Sigmoid colon (tissue), 7 donors: ENCODE data around the gene CDC42EP4. TPM values are rescaled to one million over a fixed set of nuclear protein-coding genes. Genes with fewer than 3 reads are reported as not detected.

Source experiments
- DNase-seq: peaks from one replicate; pipeline ENCODE4 v3.0.0-alpha.2; 2019
- H3K27ac ChIP-seq, 4 donors: fragments of 200-600 bp; sonication (generic); one replicate each; pipeline ENCODE4 v1.5.1; 2016 to 2019; ENCODE audit warnings: mild to moderate bottlenecking in 1 of 4
- H3K27me3 ChIP-seq, 3 donors: fragments of 200-600 bp; sonication (generic); one replicate each; pipeline ENCODE4 v1.5.1; 2019; ENCODE audit warnings: mild to moderate bottlenecking in 1 of 3
- H3K36me3 ChIP-seq, 4 donors: fragments of 200-600 bp; sonication (generic); one replicate each; pipeline ENCODE4 v1.5.1; 2016 to 2019
- H3K4me1 ChIP-seq, 4 donors: fragments of 200-600 bp; sonication (generic); one replicate each; pipeline ENCODE4 v1.5.1; 2017 to 2019
- H3K4me3 ChIP-seq, 4 donors: fragments of 200-600 bp; sonication (generic); one replicate each; pipeline ENCODE4 v1.5.1; 2017 to 2019; ENCODE audit warnings: mild to moderate bottlenecking in 2 of 4, moderate library complexity in 1 of 4
- H3K9me3 ChIP-seq, 4 donors: fragments of 200-600 bp in 3 of 4; sonication (generic) in 3 of 4; one replicate each; pipeline versions ENCODE4 v1.5.1 to v1.6.1; 2013 to 2019
- CTCF ChIP-seq, 4 experiments: fragments of 450-650 bp in 3 of 4; fragments of 200-600 bp in 1 of 4; IDR thresholded peaks; one replicate each; pipeline ENCODE4 v1.5.1; 2016 to 2019; ENCODE audit warnings: antibody characterized with exemption in 4 of 4, mild to moderate bottlenecking in 3 of 4, moderate library complexity in 2 of 4
- EP300 ChIP-seq, 4 donors: sonication (generic); formaldehyde crosslinking; IDR thresholded peaks; one replicate each; pipeline ENCODE4 v1.6.1; 2017; ENCODE audit warnings: antibody characterized with exemption in 4 of 4
- POLR2A ChIP-seq, 2 donors: fragments of 450-650 bp; IDR thresholded peaks; one replicate each; pipeline ENCODE4 v1.6.1; 2016; ENCODE audit warnings: antibody characterized with exemption in 2 of 2, mild to moderate bottlenecking in 2 of 2, moderate library complexity in 2 of 2
- POLR2AphosphoS5 ChIP-seq, 4 donors: sonication (generic); formaldehyde crosslinking; IDR thresholded peaks; one replicate each; pipeline ENCODE4 v1.6.1; 2017; ENCODE audit warnings: antibody characterized with exemption in 4 of 4
- WGBS, 2 donors: extraction: QIAGEN DNeasy Blood & Tissue Kit; methylation state at CpG; one replicate each; pipeline ENCODE4 v1.1.7; 2013; 5-methylcytosine and 5-hydroxymethylcytosine counted together
- intact Hi-C: fragments of 100-400 bp; cut with DNase I; formaldehyde crosslinking; loops from one replicate; pipeline ENCODE4 v1.15.1; 2023
- polyA plus RNA-seq, 3 donors: library from polyadenylated mRNA; stranded (reverse); fragments of 200-250 nt; gene quantifications; one replicate each; pipeline ENCODE4 v1.2.3, GENCODE V29; 2013
- total RNA-seq, 4 donors: library from RNA; depleted of rRNA; stranded (reverse); fragments of >200 nt; gene quantifications; one replicate each; pipeline ENCODE4 v1.1.0, GENCODE V29; 2016
- donor health status: healthy with polysubstance abuse.
- donor health status: Bipolar disorder and iron deficiency.
- donor health status: healthy.

CDC42EP4 gene
- total and polyA plus RNA-seq, 7 donors, result 44.0 to 87.6 (median 68.1) TPM

- Histone ChIP-seq H3K27me3 (no peaks in the 10 kb centered on the region), H3K9me3 (no peaks in the 10 kb centered on the region), H3K4me1 (peaks cover 0 to 100% (median 91%) of the 10 kb centered on the region in 4 donors), H3K4me3 (no peak overlapping the region), H3K27ac (peak overlapping the region; percentile 40 to 100 (median 86)), H3K36me3 (peaks cover 0 to 25% (median 14%) of the 10 kb centered on the region in 4 donors)
- WGBS, 2 donors, result 56 to 72% methylated on average over 8 of the region's 8 CpGs
- no peak for DNase-seq
- intact Hi-C loops, result no loop called here
- TF ChIP-seq POLR2A (IDR thresholded peaks at IDR 0.05) (no peak), CTCF (IDR thresholded peaks at IDR 0.05) (no peak)
Observed at GRCh38 chr17:73286863-73287296, 24.9 kb downstream of the CDC42EP4 start.

DNA sequence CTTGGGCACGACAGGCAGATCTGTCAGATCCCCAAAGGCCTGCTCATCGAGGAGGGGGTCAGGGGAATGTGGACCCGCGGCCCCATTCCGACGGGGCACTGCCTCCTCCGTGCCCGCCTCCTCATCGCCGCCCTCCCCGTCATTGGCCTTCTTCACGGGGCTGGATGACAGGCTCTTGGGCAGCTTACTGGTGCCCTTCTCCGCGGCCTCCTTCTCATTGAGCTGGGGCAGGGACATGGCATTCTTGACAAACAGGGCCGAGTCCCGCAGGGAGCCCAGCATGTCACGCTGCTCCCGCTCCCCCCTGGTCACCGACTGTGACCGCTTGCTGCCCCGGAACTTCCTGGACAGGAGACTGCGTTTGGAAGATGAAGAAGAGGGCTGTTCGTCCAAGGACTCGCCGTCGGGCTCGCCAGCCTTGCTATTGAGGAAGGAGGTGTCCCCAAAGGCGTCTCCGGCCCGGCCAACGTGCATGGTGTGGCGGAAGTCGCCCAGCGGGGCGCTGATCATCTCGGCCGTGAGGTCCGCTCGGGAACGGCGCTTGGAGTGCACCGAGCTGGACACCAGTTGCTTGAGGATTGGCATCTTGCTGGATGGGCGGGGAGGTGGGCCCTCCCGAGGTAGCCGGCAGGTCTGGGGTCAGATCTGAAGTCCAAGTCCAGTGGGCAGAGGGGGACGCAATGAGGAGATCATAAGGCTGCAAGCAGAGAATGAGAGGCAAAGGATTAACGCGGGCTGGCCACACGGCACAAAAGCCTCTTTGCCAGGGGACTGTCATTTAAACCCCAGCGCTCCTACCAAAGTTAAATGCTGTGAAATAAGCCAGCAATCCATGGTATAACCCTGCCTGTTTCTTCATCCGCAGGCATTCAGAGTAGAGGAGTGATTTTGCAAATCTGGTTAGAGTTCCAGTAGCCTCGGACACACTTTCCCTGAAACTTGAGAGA, 25.6 kb downstream of the CDC42EP4 start:
- Histone ChIP-seq H3K4me1 (peaks cover 0 to 96% (median 85%) of the 10 kb centered on the region in 4 donors), H3K9me3 (no peaks in the 10 kb centered on the region), H3K4me3 (no peak overlapping the region), H3K27me3 (no peaks in the 10 kb centered on the region), H3K36me3 (peaks cover 0 to 28% (median 14%) of the 10 kb centered on the region in 4 donors), H3K27ac (peak overlapping the region; percentile 40 to 100 (median 86))
- TF ChIP-seq EP300 (IDR thresholded peaks at IDR 0.05), result no peak
- no peak for TF ChIP-seq POLR2AphosphoS5 (IDR thresholded peaks at IDR 0.05)
- TF ChIP-seq POLR2A (IDR thresholded peaks at IDR 0.05), result no peak
- no peak for TF ChIP-seq CTCF (IDR thresholded peaks at IDR 0.05)
- no peak for DNase-seq
- intact Hi-C loops, result no loop called here
- WGBS, 2 donors, result 91 to 92% methylated on average over 52 of the region's 52 CpGs

GRCh38 chr17:73285603-73285908, 26.2 kb downstream of the CDC42EP4 start:
- intact Hi-C loops, result no loop called here
- 82% methylated on average over 15 of the region's 15 CpGs for WGBS, 2 donors
- TF ChIP-seq POLR2AphosphoS5 (IDR thresholded peaks at IDR 0.05) (no peak), CTCF (IDR thresholded peaks at IDR 0.05) (no peak), EP300 (IDR thresholded peaks at IDR 0.05) (no peak), POLR2A (IDR thresholded peaks at IDR 0.05) (no peak)
- H3K4me3 ChIP-seq, result no peak overlapping the region
- peaks cover 0 to 28% (median 14%) of the 10 kb centered on the region in 4 donors for H3K36me3 ChIP-seq
- no peak for DNase-seq
- H3K27ac ChIP-seq, result peak overlapping the region; percentile 30 to 100 (median 86)
- peaks cover 0 to 90% (median 82%) of the 10 kb centered on the region in 4 donors for H3K4me1 ChIP-seq
- no peaks in the 10 kb centered on the region for H3K9me3 ChIP-seq
- H3K27me3 ChIP-seq, result no peaks in the 10 kb centered on the region

- no peak for DNase-seq
- H3K9me3 ChIP-seq, result no peaks in the 10 kb centered on the region
- H3K4me3 ChIP-seq, result no peak overlapping the region
- intact Hi-C loops, result no loop called here
- TF ChIP-seq POLR2A (IDR thresholded peaks at IDR 0.05) (no peak), EP300 (IDR thresholded peaks at IDR 0.05) (no peak)
- 77 to 81% methylated on average over 20 of the region's 20 CpGs for WGBS, 2 donors
- peaks cover 0 to 88% (median 79%) of the 10 kb centered on the region in 4 donors for H3K4me1 ChIP-seq
- no peaks in the 10 kb centered on the region for H3K27me3 ChIP-seq
- peaks cover 0 to 28% (median 14%) of the 10 kb centered on the region in 4 donors for H3K36me3 ChIP-seq
- H3K27ac ChIP-seq, result peak overlapping the region; percentile 30 to 100 (median 86)
Observed at GRCh38 chr17:73284906-73285602, 26.7 kb downstream of the CDC42EP4 start.

DNA sequence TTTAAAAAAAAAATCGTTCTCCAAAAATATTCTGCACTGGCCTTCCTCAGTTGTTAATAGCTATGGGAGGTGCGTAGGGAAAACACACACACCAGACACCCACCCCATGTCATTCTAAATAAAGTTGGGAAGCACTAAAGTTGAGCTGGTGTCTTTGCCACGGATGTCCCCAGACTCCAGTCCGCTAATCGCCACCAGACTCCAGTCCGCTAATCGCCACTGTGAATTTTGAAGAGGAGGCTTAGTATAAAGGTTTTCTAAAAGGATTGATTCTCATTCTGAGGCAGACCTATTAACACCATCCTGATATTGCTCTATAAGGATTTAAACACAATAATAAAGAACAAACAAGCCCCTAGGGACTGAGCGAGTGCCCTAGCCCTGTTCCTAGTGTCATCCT, 27.4 kb downstream of the CDC42EP4 start:
- intact Hi-C loops, result no loop called here
- 81 to 84% methylated on average over 8 of the region's 8 CpGs for WGBS, 2 donors
- Histone ChIP-seq H3K4me3 (no peak overlapping the region), H3K27ac (peak overlapping the region; percentile 32 to 100 (median 86)), H3K4me1 (peaks cover 0 to 88% (median 79%) of the 10 kb centered on the region in 4 donors), H3K9me3 (no peaks in the 10 kb centered on the region), H3K36me3 (peaks cover 0 to 28% (median 14%) of the 10 kb centered on the region in 4 donors), H3K27me3 (no peaks in the 10 kb centered on the region)
- DNase-seq, result no peak
- TF ChIP-seq POLR2AphosphoS5 (IDR thresholded peaks at IDR 0.05), result peak in 1 of 4 donors; percentile 6
- TF ChIP-seq CTCF (IDR thresholded peaks at IDR 0.05), result no peak
